CD4-positive, alpha-beta T cell treated with Interleukin-15 for 4 hours (primary cell): ENCODE measurements around the gene LRP11.

ENCODE experiments used
- DNase-seq: peaks from one replicate; pipeline ENCODE4 v3.0.0-alpha.2; 2020; ENCODE audit warnings: low spot score

The LRP11 gene

GRCh38 chr6:149781715-149782114 is 82.4 kb downstream of the LRP11 start:
- DNase-seq: no peak

- DNase-seq: no peak
These were observed 84.6 kb downstream of the LRP11 start for GRCh38 chr6:149779644-149779963.

GRCh38 chr6:149777624-149778023 is 86.5 kb downstream of the LRP11 start:
- DNase-seq: no peak

- no peak for DNase-seq
These were observed 92.2 kb downstream of the LRP11 start for GRCh38 chr6:149771925-149772324.

GRCh38 chr6:149771185-149771584 is 93.0 kb downstream of the LRP11 start:
- no peak for DNase-seq

GRCh38 chr6:149769676-149770075 is 94.5 kb downstream of the LRP11 start:
- no peak for DNase-seq
